ENCODE measurements around the gene NUDT22. TPM values are rescaled to one million over a fixed set of nuclear protein-coding genes. Genes with fewer than 3 reads are reported as not detected.

NUDT22 gene
- total RNA-seq, 1 donor from 2014 or later: 47.9 TPM

- no peaks in the 10 kb centered on the region for H3K36me3 Mint-ChIP-seq
- peak within 1 kb of the TSS; percentile 94 for H3K4me3 Mint-ChIP-seq
- peaks cover 16% of the 10 kb centered on the region for H3K4me1 Mint-ChIP-seq (ENCODE audit: unreplicated experiment)
- no peaks in the 10 kb centered on the region for H3K9me3 Mint-ChIP-seq
- TF ChIP-seq CTCF (conservative IDR thresholded peaks at IDR 0.05): peak; percentile 33
- no peaks in the 10 kb centered on the region for H3K27me3 Mint-ChIP-seq
- DNase-seq (ENCODE audit: extremely low spot score, unreplicated experiment): peak; percentile 90
- H3K27ac Mint-ChIP-seq: peak within 1 kb of the TSS; percentile 99
These were observed 21.0 kb downstream of the NUDT22 start, which contains the start of gene PPP1R14B for GRCh38 chr11:64246871-64247728. TSS of gene PPP1R14B (minus strand) at chr11:64246943. CDS start at chr11:64246673, 270 bp downstream.

GRCh38 chr11:64247729-64248531 lies 21.9 kb downstream of the NUDT22 start:
- no peaks in the 10 kb centered on the region for H3K27me3 Mint-ChIP-seq

GRCh38 chr11:64248578-64248977 lies 22.5 kb downstream of the NUDT22 start:
- H3K4me3 Mint-ChIP-seq: peak overlapping the region; percentile 85
- no peak for DNase-seq (ENCODE audit: extremely low spot score, unreplicated experiment)

More at GRCh38 chr11:64247729-64248531, 21.9 kb downstream of the NUDT22 start:
- Mint-ChIP-seq H3K36me3 (no peaks in the 10 kb centered on the region), H3K4me1 (ENCODE audit: unreplicated experiment) (peaks cover 13% of the 10 kb centered on the region), H3K9me3 (no peaks in the 10 kb centered on the region), H3K4me3 (peak overlapping the region; percentile 85), H3K27ac (peak overlapping the region; percentile 76)
- peak; percentile 4 for TF ChIP-seq CTCF (conservative IDR thresholded peaks at IDR 0.05)
- no peak for DNase-seq (ENCODE audit: extremely low spot score, unreplicated experiment)

GRCh38 chr11:64249038-64249437 lies 23.0 kb downstream of the NUDT22 start:
- Mint-ChIP-seq H3K4me1 (ENCODE audit: unreplicated experiment) (peaks cover 20% of the 10 kb centered on the region), H3K27ac (no peak overlapping the region), H3K27me3 (no peaks in the 10 kb centered on the region), H3K4me3 (peak overlapping the region; percentile 70), H3K36me3 (no peaks in the 10 kb centered on the region), H3K9me3 (no peaks in the 10 kb centered on the region)
- DNase-seq (ENCODE audit: extremely low spot score, unreplicated experiment): no peak
- TF ChIP-seq CTCF (conservative IDR thresholded peaks at IDR 0.05): no peak

More at GRCh38 chr11:64248578-64248977, 22.5 kb downstream of the NUDT22 start:
- Mint-ChIP-seq H3K9me3 (no peaks in the 10 kb centered on the region), H3K4me1 (ENCODE audit: unreplicated experiment) (peaks cover 15% of the 10 kb centered on the region), H3K27me3 (no peaks in the 10 kb centered on the region), H3K36me3 (no peaks in the 10 kb centered on the region), H3K27ac (peak overlapping the region; percentile 76)
- TF ChIP-seq CTCF (conservative IDR thresholded peaks at IDR 0.05): no peak

- Mint-ChIP-seq H3K4me1 (ENCODE audit: unreplicated experiment) (peaks cover 21% of the 10 kb centered on the region), H3K36me3 (no peaks in the 10 kb centered on the region), H3K9me3 (no peaks in the 10 kb centered on the region), H3K4me3 (peak overlapping the region; percentile 70), H3K27ac (no peak overlapping the region), H3K27me3 (no peaks in the 10 kb centered on the region)
- no peak for DNase-seq (ENCODE audit: extremely low spot score, unreplicated experiment)
- TF ChIP-seq CTCF (conservative IDR thresholded peaks at IDR 0.05): no peak
These were observed 23.7 kb downstream of the NUDT22 start for GRCh38 chr11:64249563-64250414.
